ENCODE measurements around the gene NOP9. TPM values are rescaled to one million over a fixed set of nuclear protein-coding genes. Genes with fewer than 3 reads are reported as not detected.
A peak's percentile ranks its signal among the peaks of the same experiment; 100 is the strongest.

NOP9 gene
- total and polyA plus RNA-seq, 9 of the 15 experiments (the other 6 are each of a cell fraction or from before 2014, with no cell fraction given): 1.0 to 27.9 (median 15.1) TPM

- no peak for TF ChIP-seq FOXA1 (IDR thresholded peaks at IDR 0.05; ENCODE audit: borderline replicate concordance)
- TF ChIP-seq HLTF (IDR thresholded peaks at IDR 0.05): no peak
- TF ChIP-seq NR2C1 (IDR thresholded peaks at IDR 0.05): no peak
- TF ChIP-seq NR2C1 (tag; IDR thresholded peaks at IDR 0.05): no peak
- no peak for TF ChIP-seq PHB2 (IDR thresholded peaks at IDR 0.05; ENCODE audit: low read depth)
- TF ChIP-seq HNRNPH1 (optimal IDR thresholded peaks at IDR 0.05; ENCODE audit: low read depth, low read length): no peak
- no peak for TF ChIP-seq KLF10 (CRISPR knock-in tag; IDR thresholded peaks at IDR 0.05)
- TF ChIP-seq ZNF280A (IDR thresholded peaks at IDR 0.05; ENCODE audit: low read depth, partially characterized antibody): no peak
- TF ChIP-seq CHD7 (IDR thresholded peaks at IDR 0.05; ENCODE audit: low read depth, low read length): no peak
- peak; percentile 74; the same call in 1 of the 2 replicates for TF ChIP-seq SNIP1 (IDR thresholded peaks at IDR 0.05; ENCODE audit: low read depth)
- TF ChIP-seq PTRF (tag; IDR thresholded peaks at IDR 0.05): no peak
- TF ChIP-seq ZNF174 (CRISPR knock-in tag; IDR thresholded peaks at IDR 0.05): no peak
Observed at GRCh38 chr14:24271134-24271833, 28.4 kb upstream of the NOP9 start, which contains the start of gene RABGGTA (continued).
